ENCODE measurements around the gene CLEC10A. TPM values are rescaled to one million over a fixed set of nuclear protein-coding genes. Genes with fewer than 3 reads are reported as not detected.
"Not testable (repeated sequence)": the region's sequence is repeated elsewhere in the genome, so short reads cannot be mapped to it uniquely, and the experiment has no call there.

The CLEC10A gene
- total RNA-seq, 6 donors from 2014 or later = 0.76 to 16.8 (median 5.1) TPM

- TF ChIP-seq POLR2A (IDR thresholded peaks at IDR 0.05) (no peak), EP300 (IDR thresholded peaks at IDR 0.05) (no peak), CTCF (IDR thresholded peaks at IDR 0.05) (no peak), POLR2AphosphoS5 (IDR thresholded peaks at IDR 0.05) (no peak)
- Histone ChIP-seq H3K4me3 (no peak overlapping the region), H3K27me3 (peaks cover 0 to 4% (median 0%) of the 10 kb centered on the region in 4 donors), H3K4me1 (peaks cover 11 to 26% (median 20%) of the 10 kb centered on the region in 4 donors), H3K27ac (no peak overlapping the region), H3K36me3 (no peaks in the 10 kb centered on the region), H3K9me3 (no peaks in the 10 kb centered on the region)
- DNase-seq = no peak
- ATAC-seq (ENCODE audit: low FRiP score in 2 of 2) = no peak
- WGBS, 2 donors = 80% methylated on average over 6 of the region's 6 CpGs
Measured at GRCh38 chr17:7048968-7049367, 31.1 kb downstream of the CLEC10A start.

- no peak for ATAC-seq (ENCODE audit: low FRiP score in 2 of 2)
- 68 to 82% methylated on average over 6 of the region's 6 CpGs for WGBS, 2 donors
- H3K27ac ChIP-seq = peak overlapping the region in 3 of 4 donors; percentile 71 to 77 (median 73)
- TF ChIP-seq POLR2A (IDR thresholded peaks at IDR 0.05) (no peak), POLR2AphosphoS5 (IDR thresholded peaks at IDR 0.05) (no peak), CTCF (IDR thresholded peaks at IDR 0.05) (no peak), EP300 (IDR thresholded peaks at IDR 0.05) (no peak)
- H3K36me3 ChIP-seq = no peaks in the 10 kb centered on the region
- H3K9me3 ChIP-seq = no peaks in the 10 kb centered on the region
- peak overlapping the region in 3 of 4 donors; percentile 34 to 42 (median 40) for H3K4me3 ChIP-seq
- no peak for DNase-seq
- H3K4me1 ChIP-seq = peaks cover 25 to 40% (median 34%) of the 10 kb centered on the region in 4 donors
- peaks cover 0 to 15% (median 6%) of the 10 kb centered on the region in 4 donors for H3K27me3 ChIP-seq
Measured at GRCh38 chr17:7047566-7047965, 32.5 kb downstream of the CLEC10A start.

- Histone ChIP-seq H3K4me3 (peak overlapping the region in 3 of 4 donors; percentile 34 to 42 (median 40)), H3K4me1 (peaks cover 32 to 48% (median 40%) of the 10 kb centered on the region in 4 donors), H3K27ac (peak overlapping the region; percentile 71 to 81 (median 75)), H3K27me3 (peaks cover 0 to 22% (median 6%) of the 10 kb centered on the region in 4 donors)
- not testable (repeated sequence) for ATAC-seq (ENCODE audit: low FRiP score in 2 of 2); H3K9me3 ChIP-seq; H3K36me3 ChIP-seq
- 18 to 24% methylated on average over 26 of the region's 26 CpGs for whole genome bisulfite sequencing, 2 donors
- DNase-seq = peak in 1 of 2 donors; percentile 83
Measured at GRCh38 chr17:7046725-7047397, 33.2 kb downstream of the CLEC10A start.

- Histone ChIP-seq H3K27me3 (peaks cover 0 to 23% (median 6%) of the 10 kb centered on the region in 4 donors), H3K36me3 (no peaks in the 10 kb centered on the region), H3K4me3 (peak overlapping the region in 3 of 4 donors; percentile 34 to 42 (median 40)), H3K9me3 (no peaks in the 10 kb centered on the region), H3K4me1 (peaks cover 33 to 48% (median 40%) of the 10 kb centered on the region in 4 donors), H3K27ac (peak overlapping the region; percentile 71 to 81 (median 75))
- ATAC-seq (ENCODE audit: low FRiP score in 2 of 2) = peak; percentile 53 to 83
- peak in 1 of 2 donors; percentile 94 for DNase-seq
- TF ChIP-seq CTCF (IDR thresholded peaks at IDR 0.05) (no peak), EP300 (IDR thresholded peaks at IDR 0.05) (peak in 1 of 4 donors; percentile 63), POLR2AphosphoS5 (IDR thresholded peaks at IDR 0.05) (peak; percentile 50 to 66), POLR2A (IDR thresholded peaks at IDR 0.05) (peak in 1 of 4 donors; percentile 54)
- 20 to 28% methylated on average over 15 of the region's 15 CpGs for WGBS, 2 donors
Measured at GRCh38 chr17:7046127-7046724, 33.8 kb downstream of the CLEC10A start.

GRCh38 chr17:7045492-7046126, 34.4 kb downstream of the CLEC10A start:
- Histone ChIP-seq H3K9me3 (no peaks in the 10 kb centered on the region), H3K4me1 (peaks cover 33 to 48% (median 40%) of the 10 kb centered on the region in 4 donors), H3K36me3 (no peaks in the 10 kb centered on the region), H3K27me3 (peaks cover 0 to 23% (median 6%) of the 10 kb centered on the region in 4 donors), H3K4me3 (peak overlapping the region in 3 of 4 donors; percentile 34 to 42 (median 40)), H3K27ac (peak overlapping the region; percentile 71 to 81 (median 75))
- ATAC-seq (ENCODE audit: low FRiP score in 2 of 2) = peak; percentile 24 to 68
- WGBS, 2 donors = 19 to 23% methylated on average over 5 of the region's 5 CpGs
- no peak for DNase-seq
- TF ChIP-seq POLR2A (IDR thresholded peaks at IDR 0.05) = no peak
- TF ChIP-seq CTCF (IDR thresholded peaks at IDR 0.05) = peak; percentile 60 to 89 (median 76)
